Stimulated activated CD4-positive, alpha-beta T cell treated with anti-CD3 and anti-CD28 coated beads, Interleukin-12 subunit alpha, Interleukin-12 subunit beta, amount 100 ng/mL, for 48 hours (primary cell): ENCODE results near the gene DPY19L3.
"Not testable (repeated sequence)": the region's sequence is repeated elsewhere in the genome, so short reads cannot be mapped to it uniquely, and the experiment has no call there.

Experiments
- DNase-seq, 3 donors: peaks; one replicate each; pipeline ENCODE4 v3.0.0-alpha.2; 2020; ENCODE audit warnings: low read depth in 2 of 3, low spot score in 1 of 3

The DPY19L3 gene

GRCh38 chr19:32498648-32499200 lies 93.2 kb downstream of the DPY19L3 start:
- DNase-seq: no peak

GRCh38 chr19:32512498-32512897 lies 106.9 kb downstream of the DPY19L3 start:
- not testable (repeated sequence) for DNase-seq

GRCh38 chr19:32519023-32519422 lies 113.5 kb downstream of the DPY19L3 start:
- DNase-seq: no peak

GRCh38 chr19:32522967-32523366 lies 117.4 kb downstream of the DPY19L3 start:
- DNase-seq: no peak

GRCh38 chr19:32526895-32527294 lies 121.3 kb downstream of the DPY19L3 start:
- no peak for DNase-seq

- DNase-seq: no peak
Observed at GRCh38 chr19:32530773-32531172, 125.2 kb downstream of the DPY19L3 start.

- no peak for DNase-seq
Observed at GRCh38 chr19:32532233-32532632, 126.7 kb downstream of the DPY19L3 start.
